BE2C (cell line): ENCODE data around the gene ADCY10.

Experiments used
- DNase-seq: peaks from one replicate; pipeline ENCODE4 v3.0.0-alpha.2; 2020
- H3K27me3 ChIP-seq: fragments of 250-450 bp; sonication (Bioruptor Pico); 2 replicates; pipeline ENCODE4 v1.5.1; 2020; ENCODE audit warnings: mild to moderate bottlenecking
- H3K36me3 ChIP-seq: fragments of 250-450 bp; sonication (Bioruptor Pico); 2 replicates; pipeline ENCODE4 v1.5.1; 2020; ENCODE audit warnings: mild to moderate bottlenecking
- H3K4me1 ChIP-seq: fragments of 250-450 bp; sonication (Bioruptor Pico); 2 replicates; pipeline ENCODE4 v1.5.1; 2020
- H3K4me3 ChIP-seq: 2 replicates; pipeline ENCODE4 v1.5.1; 2011; ENCODE audit warnings: low read depth, low read length
- H3K9me3 ChIP-seq: fragments of 250-450 bp; sonication (Bioruptor Pico); 2 replicates; pipeline ENCODE4 v1.5.1; 2020
- CTCF ChIP-seq: IDR thresholded peaks from 2 replicates; pipeline ENCODE4 v1.5.1; 2012; ENCODE audit warnings: mild to moderate bottlenecking, low read depth, low read length

The ADCY10 gene

GRCh38 chr1:167882376-167882775 is 31.6 kb downstream of the ADCY10 start:
- no peaks in the 10 kb centered on the region for H3K36me3 ChIP-seq
- no peak for TF ChIP-seq CTCF
- no peak for DNase-seq
- no peaks in the 10 kb centered on the region for H3K4me1 ChIP-seq
- H3K27me3 ChIP-seq, result no peaks in the 10 kb centered on the region
- H3K9me3 ChIP-seq, result no peaks in the 10 kb centered on the region
- H3K4me3 ChIP-seq, result no peak overlapping the region

- no peaks in the 10 kb centered on the region for H3K27me3 ChIP-seq
Measured at GRCh38 chr1:167881786-167882185, 32.1 kb downstream of the ADCY10 start.

GRCh38 chr1:167881069-167881468 is 32.9 kb downstream of the ADCY10 start:
- TF ChIP-seq CTCF, result no peak
- H3K9me3 ChIP-seq, result no peaks in the 10 kb centered on the region
- H3K4me3 ChIP-seq, result no peak overlapping the region
- H3K4me1 ChIP-seq, result no peaks in the 10 kb centered on the region
- DNase-seq, result no peak
- no peaks in the 10 kb centered on the region for H3K27me3 ChIP-seq
- H3K36me3 ChIP-seq, result no peaks in the 10 kb centered on the region

More at GRCh38 chr1:167881786-167882185, 32.1 kb downstream of the ADCY10 start:
- no peak for TF ChIP-seq CTCF
- Histone ChIP-seq H3K4me1 (no peaks in the 10 kb centered on the region), H3K4me3 (no peak overlapping the region), H3K9me3 (no peaks in the 10 kb centered on the region), H3K36me3 (no peaks in the 10 kb centered on the region)
- DNase-seq, result no peak

GRCh38 chr1:167880580-167881021 is 33.3 kb downstream of the ADCY10 start:
- no peak for TF ChIP-seq CTCF
- no peak overlapping the region for H3K4me3 ChIP-seq
- H3K27me3 ChIP-seq, result no peaks in the 10 kb centered on the region
- no peak for DNase-seq
- H3K36me3 ChIP-seq, result no peaks in the 10 kb centered on the region
- no peaks in the 10 kb centered on the region for H3K9me3 ChIP-seq
- H3K4me1 ChIP-seq, result no peaks in the 10 kb centered on the region

- Histone ChIP-seq H3K4me3 (no peak overlapping the region), H3K36me3 (no peaks in the 10 kb centered on the region), H3K9me3 (no peaks in the 10 kb centered on the region), H3K4me1 (no peaks in the 10 kb centered on the region), H3K27me3 (no peaks in the 10 kb centered on the region)
- DNase-seq, result no peak
- no peak for TF ChIP-seq CTCF
Measured at GRCh38 chr1:167879508-167879907, 34.4 kb downstream of the ADCY10 start.

- no peaks in the 10 kb centered on the region for H3K36me3 ChIP-seq
- DNase-seq, result no peak
- H3K4me3 ChIP-seq, result no peak overlapping the region
- no peaks in the 10 kb centered on the region for H3K9me3 ChIP-seq
- TF ChIP-seq CTCF, result peak; percentile 17; the same call in 1 of the 2 replicates
- no peaks in the 10 kb centered on the region for H3K27me3 ChIP-seq
- no peaks in the 10 kb centered on the region for H3K4me1 ChIP-seq
Measured at GRCh38 chr1:167878372-167879160, 35.4 kb downstream of the ADCY10 start.
